Panc1 (cell line): ENCODE results near the gene KRTAP2-2. TPM values are rescaled to one million over a fixed set of nuclear protein-coding genes. Genes with fewer than 3 reads are reported as not detected.

Experiments used
- ATAC-seq: fragments of 200-7000 bp; cut with Tn5 transposase; 2 replicates; pipeline ENCODE4 v1.9.1; 2020; ENCODE audit warnings: mild to moderate bottlenecking, moderate library complexity
- BruUV-seq: library from RNA; stranded (reverse); fragments of 400-500 nt; replicated peaks from 2 replicates; lab custom pipeline; 2021; lab: Mats Ljungman, UMichigan
- CTCF ChIA-PET: fragments of 300-600 bp; sonication (Branson Sonifier 250); formaldehyde crosslinking; loops from one replicate; lab custom pipeline; 2022; ENCODE audit warnings: antibody characterized with exemption; lab: Charles Lee
- POLR2A ChIA-PET: fragments of 300-600 bp; sonication (Branson Sonifier 250); formaldehyde crosslinking; loops from one replicate; lab custom pipeline; 2022; ENCODE audit warnings: antibody characterized with exemption; lab: Charles Lee
- DNase-seq: peaks from one replicate; pipeline ENCODE4 v3.0.0-alpha.2; 2010; ENCODE audit warnings: low read depth, low spot score
- H3K27ac ChIP-seq: 2 replicates; pipeline ENCODE4 v1.5.1; 2011; ENCODE audit warnings: mild to moderate bottlenecking, low read length, inconsistent platforms
- H3K27me3 ChIP-seq: fragments of 200-500 bp; sonication (Bioruptor generic); 2 replicates; pipeline ENCODE4 v1.6.0; 2014; ENCODE audit warnings: low read length, inconsistent platforms; ENCODE audit not compliant: control insufficient read depth, insufficient read depth
- H3K36me3 ChIP-seq: fragments of 200-500 bp; sonication (Bioruptor generic); 2 replicates; pipeline ENCODE4 v1.5.1; 2014; ENCODE audit warnings: inconsistent platforms, mild to moderate bottlenecking, low read length, moderate library complexity; ENCODE audit not compliant: control insufficient read depth, insufficient read depth
- H3K4me1 ChIP-seq: 2 replicates; pipeline ENCODE4 v1.5.1; 2011; ENCODE audit warnings: inconsistent platforms, mild to moderate bottlenecking, low read length, moderate library complexity; ENCODE audit not compliant: control insufficient read depth, insufficient read depth
- H3K4me3 ChIP-seq, 2 experiments: 2 replicates each; pipeline ENCODE4 v1.5.1; 2011 to 2012; ENCODE audit warnings: low read depth in 2 of 2, low read length in 2 of 2, mild to moderate bottlenecking in 2 of 2, inconsistent platforms in 1 of 2, moderate library complexity in 1 of 2
- H3K9me3 ChIP-seq: fragments of 200-500 bp; sonication (Bioruptor generic); 2 replicates; pipeline ENCODE4 v1.5.1; 2014; ENCODE audit warnings: low read depth, mild to moderate bottlenecking, inconsistent platforms, low read length, moderate library complexity; ENCODE audit not compliant: control insufficient read depth, insufficient read depth
- CTCF ChIP-seq: fragments of 450-650 bp; IDR thresholded peaks from 2 replicates; pipeline ENCODE4 v1.5.1; 2017; ENCODE audit warnings: mild to moderate bottlenecking
- POLR2AphosphoS5 ChIP-seq: IDR thresholded peaks from 2 replicates; pipeline ENCODE4 v1.6.1; 2012; ENCODE audit warnings: mild to moderate bottlenecking, low read depth, low read length, moderate library complexity
- SIN3A ChIP-seq: IDR thresholded peaks from 2 replicates; pipeline ENCODE4 v1.6.1; 2012; ENCODE audit warnings: low read depth, mild to moderate bottlenecking, low read length, moderate library complexity, borderline replicate concordance; ENCODE audit not compliant: insufficient read depth
- TCF7L2 ChIP-seq: IDR thresholded peaks from 2 replicates; pipeline ENCODE4 v1.6.1; 2011; ENCODE audit warnings: mild to moderate bottlenecking, low read depth, low read length, inconsistent platforms
- in situ Hi-C: cut with HindIII; loops from 2 replicates; pipeline ENCODE4 v1.10.0; 2016; ENCODE audit warnings: low sequenced_read_pairs, low pct_unique_long_range_greater_than_20kb
- intact Hi-C: fragments of 100-400 bp; cut with micrococcal nuclease; formaldehyde crosslinking; loops from one replicate; pipeline ENCODE4 v1.10.0; 2022; ENCODE audit not compliant: unreplicated experiment
- total RNA-seq: library from RNA; stranded (reverse); gene quantifications from one replicate; pipeline ENCODE4 v1.2.1, GENCODE V29; 2021; ENCODE audit not compliant: unreplicated experiment
- TF ChIP-seq, protein P1 (sequence below), 2 experiments: IDR thresholded peaks; 2 replicates each; pipeline ENCODE4 v1.6.1; 2011 to 2012; ENCODE audit warnings: low read depth in 2 of 2, control low read depth in 1 of 2, low read length in 1 of 2, mild to moderate bottlenecking in 1 of 2, moderate library complexity in 1 of 2; ENCODE audit not compliant: insufficient read depth in 1 of 2

The KRTAP2-2 gene
- total RNA-seq, 1 experiment from 2014 or later: not detected

DNA sequence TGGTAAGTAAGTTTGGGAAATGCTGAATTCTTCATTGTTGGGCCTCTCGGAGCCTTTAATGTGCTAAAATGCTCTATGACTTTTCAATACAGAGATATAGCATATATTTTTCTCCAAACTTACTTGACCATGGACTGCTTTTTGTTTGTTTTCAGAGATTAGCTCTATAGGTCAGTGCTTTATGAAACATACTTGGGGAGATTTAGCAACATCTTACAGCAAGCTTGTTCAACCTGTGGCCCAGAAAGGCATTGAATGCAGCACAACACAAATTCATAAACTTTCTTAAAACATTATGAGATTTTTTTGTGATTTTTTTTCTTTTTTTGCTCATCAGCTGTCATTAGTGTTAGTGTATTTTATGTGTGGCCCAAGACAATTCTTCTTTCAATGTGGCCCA lies 45.1 kb downstream of the KRTAP2-2 start:
- Histone ChIP-seq H3K4me3 (no peak overlapping the region), H3K27ac (no peak overlapping the region), H3K9me3 (no peaks in the 10 kb centered on the region), H3K27me3 (no peaks in the 10 kb centered on the region; the same call in 1 of the 2 replicates), H3K4me1 (no peaks in the 10 kb centered on the region), H3K36me3 (no peaks in the 10 kb centered on the region)
- no peak for ATAC-seq
- intact Hi-C loops: no loop called here
- BruUV-seq: no TSS peak
- ChIA-PET CTCF (no interaction called here), POLR2A (no interaction called here)
- in situ Hi-C loops: no loop called here
- TF ChIP-seq TCF7L2 (no peak), SIN3A (no peak), POLR2AphosphoS5 (no peak), CTCF (no peak)
- TF ChIP-seq, protein P1, sequence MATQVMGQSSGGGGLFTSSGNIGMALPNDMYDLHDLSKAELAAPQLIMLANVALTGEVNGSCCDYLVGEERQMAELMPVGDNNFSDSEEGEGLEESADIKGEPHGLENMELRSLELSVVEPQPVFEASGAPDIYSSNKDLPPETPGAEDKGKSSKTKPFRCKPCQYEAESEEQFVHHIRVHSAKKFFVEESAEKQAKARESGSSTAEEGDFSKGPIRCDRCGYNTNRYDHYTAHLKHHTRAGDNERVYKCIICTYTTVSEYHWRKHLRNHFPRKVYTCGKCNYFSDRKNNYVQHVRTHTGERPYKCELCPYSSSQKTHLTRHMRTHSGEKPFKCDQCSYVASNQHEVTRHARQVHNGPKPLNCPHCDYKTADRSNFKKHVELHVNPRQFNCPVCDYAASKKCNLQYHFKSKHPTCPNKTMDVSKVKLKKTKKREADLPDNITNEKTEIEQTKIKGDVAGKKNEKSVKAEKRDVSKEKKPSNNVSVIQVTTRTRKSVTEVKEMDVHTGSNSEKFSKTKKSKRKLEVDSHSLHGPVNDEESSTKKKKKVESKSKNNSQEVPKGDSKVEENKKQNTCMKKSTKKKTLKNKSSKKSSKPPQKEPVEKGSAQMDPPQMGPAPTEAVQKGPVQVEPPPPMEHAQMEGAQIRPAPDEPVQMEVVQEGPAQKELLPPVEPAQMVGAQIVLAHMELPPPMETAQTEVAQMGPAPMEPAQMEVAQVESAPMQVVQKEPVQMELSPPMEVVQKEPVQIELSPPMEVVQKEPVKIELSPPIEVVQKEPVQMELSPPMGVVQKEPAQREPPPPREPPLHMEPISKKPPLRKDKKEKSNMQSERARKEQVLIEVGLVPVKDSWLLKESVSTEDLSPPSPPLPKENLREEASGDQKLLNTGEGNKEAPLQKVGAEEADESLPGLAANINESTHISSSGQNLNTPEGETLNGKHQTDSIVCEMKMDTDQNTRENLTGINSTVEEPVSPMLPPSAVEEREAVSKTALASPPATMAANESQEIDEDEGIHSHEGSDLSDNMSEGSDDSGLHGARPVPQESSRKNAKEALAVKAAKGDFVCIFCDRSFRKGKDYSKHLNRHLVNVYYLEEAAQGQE (IDR thresholded peaks at IDR 0.05; ENCODE audit: insufficient read depth in 1 of 2, low read depth in 2 of 2, low read length in 1 of 2): no peak
- DNase-seq: no peak

DNA sequence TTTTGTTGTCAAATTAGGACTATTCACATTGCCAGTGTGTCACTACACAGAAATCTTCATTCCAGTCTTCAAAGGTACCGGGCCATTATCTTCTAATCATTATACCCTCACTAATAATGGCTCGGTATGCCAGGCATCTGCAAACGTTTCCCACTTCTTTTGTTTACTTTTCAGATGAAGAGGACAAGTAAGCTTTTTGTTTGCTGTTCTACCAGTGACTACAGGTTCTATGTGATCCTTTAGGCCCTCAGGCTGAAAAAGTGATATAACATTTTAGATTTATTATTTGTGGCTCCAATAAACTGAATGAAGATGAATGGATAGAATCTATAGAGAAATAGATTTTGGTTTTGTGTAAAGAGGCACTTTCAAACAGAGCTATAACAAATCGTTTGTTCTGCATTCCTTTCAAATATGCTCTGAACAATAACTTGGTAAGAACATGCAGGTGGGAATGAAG lies 45.7 kb downstream of the KRTAP2-2 start:
- ATAC-seq (no peak), DNase-seq (no peak)
- ChIA-PET POLR2A (no interaction called here), CTCF (no interaction called here)
- in situ Hi-C loops: no loop called here
- Histone ChIP-seq H3K9me3 (no peaks in the 10 kb centered on the region), H3K36me3 (no peaks in the 10 kb centered on the region), H3K27ac (no peak overlapping the region), H3K27me3 (no peaks in the 10 kb centered on the region; the same call in 1 of the 2 replicates), H3K4me1 (no peaks in the 10 kb centered on the region), H3K4me3 (no peak overlapping the region)
- TF ChIP-seq CTCF (no peak), TCF7L2 (no peak), SIN3A (no peak), POLR2AphosphoS5 (no peak)
- TF ChIP-seq, protein P1 (IDR thresholded peaks at IDR 0.05; ENCODE audit: insufficient read depth in 1 of 2, low read depth in 2 of 2, low read length in 1 of 2): no peak
- BruUV-seq: no TSS peak
- intact Hi-C loops: no loop called here
